Measurements from ENCODE around the gene SNAP47.

SNAP47 gene

GRCh38 chr1:227797144-227797543, 61.9 kb downstream of the SNAP47 start:
- DNase-seq (ENCODE audit: low read depth, low spot score): no peak

GRCh38 chr1:227797625-227798024, 62.4 kb downstream of the SNAP47 start:
- no peak for DNase-seq (ENCODE audit: low read depth, low spot score)

GRCh38 chr1:227798078-227798802, 63.0 kb downstream of the SNAP47 start:
- DNase-seq (ENCODE audit: low read depth, low spot score): no peak

- DNase-seq (ENCODE audit: low read depth, low spot score): no peak
Measured at GRCh38 chr1:227799756-227800155, 64.5 kb downstream of the SNAP47 start.

GRCh38 chr1:227803933-227804332, 68.7 kb downstream of the SNAP47 start:
- no peak for DNase-seq (ENCODE audit: low read depth, low spot score)

GRCh38 chr1:227805606-227806197, 70.5 kb downstream of the SNAP47 start:
- DNase-seq (ENCODE audit: low read depth, low spot score): no peak

GRCh38 chr1:227808566-227808965, 73.3 kb downstream of the SNAP47 start:
- DNase-seq (ENCODE audit: low read depth, low spot score): no peak

- DNase-seq (ENCODE audit: low read depth, low spot score): no peak
Measured at GRCh38 chr1:227809026-227809425, 73.8 kb downstream of the SNAP47 start.

- no peak for DNase-seq (ENCODE audit: low read depth, low spot score)
Measured at GRCh38 chr1:227813962-227814361, 78.7 kb downstream of the SNAP47 start.

GRCh38 chr1:227815468-227816409, 80.5 kb downstream of the SNAP47 start, which contains the start of gene PRSS38:
PRSS38 (plus strand) TSS chr1:227815675; CDS start chr1:227815717, 42 bp downstream.
- DNase-seq (ENCODE audit: low read depth, low spot score): no peak

- no peak for DNase-seq (ENCODE audit: low read depth, low spot score)
Measured at GRCh38 chr1:227816750-227817446, 81.7 kb downstream of the SNAP47 start.

- no peak for DNase-seq (ENCODE audit: low read depth, low spot score)
Measured at GRCh38 chr1:227823537-227823936, 88.3 kb downstream of the SNAP47 start.

GRCh38 chr1:227824204-227824603, 89.0 kb downstream of the SNAP47 start:
- DNase-seq (ENCODE audit: low read depth, low spot score): no peak

GRCh38 chr1:227828786-227829185, 93.6 kb downstream of the SNAP47 start:
- no peak for DNase-seq (ENCODE audit: low read depth, low spot score)

Data from iPS DF 19.7 (cell line).